SK-N-MC (cell line): ENCODE results near the gene MIA3.

Experiments
- EZH2 ChIP-seq: fragments of 200-600 bp; sonication (generic); IDR thresholded peaks from one replicate; pipeline ENCODE4 v1.6.1; 2017; ENCODE audit warnings: antibody characterized with exemption
- POLR2AphosphoS5 ChIP-seq: IDR thresholded peaks from 2 replicates; pipeline ENCODE4 v1.6.1; 2012; ENCODE audit warnings: mild to moderate bottlenecking, low read depth, low read length, borderline replicate concordance

DNA sequence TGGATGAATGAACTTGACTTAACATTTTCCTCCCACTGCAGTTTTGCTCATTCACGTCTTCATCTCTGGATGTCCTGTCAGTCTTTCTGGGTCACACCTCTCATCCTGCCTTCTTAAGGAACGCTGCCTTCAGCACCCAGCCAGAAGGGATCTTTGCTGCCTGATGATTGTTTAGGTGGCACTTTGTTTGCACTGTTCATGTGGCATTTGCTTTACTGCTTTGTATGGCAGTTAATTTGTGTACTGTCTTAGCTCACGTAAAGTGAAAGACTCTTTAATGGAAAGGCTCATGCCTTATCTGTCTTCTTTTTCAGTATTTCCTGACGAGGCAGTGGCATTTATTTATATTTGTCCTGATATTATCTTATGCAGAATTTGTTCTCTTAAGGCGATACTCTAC is 4.9 kb downstream of the MIA3 start:
- no peak for TF ChIP-seq POLR2AphosphoS5
- TF ChIP-seq EZH2: no peak
